Uterus (tissue), 4 donors: ENCODE measurements around the gene ZBTB44. TPM values are rescaled to one million over a fixed set of nuclear protein-coding genes. Genes with fewer than 3 reads are reported as not detected.

Source experiments
- DNase-seq, 2 donors: peaks; one replicate each; pipeline ENCODE4 v3.0.0-alpha.2; 2019 to 2020
- H3K27ac ChIP-seq, 2 donors: fragments of 200-600 bp; sonication (generic); 1 replicate in 1 of 2; 2 replicates in 1 of 2; pipeline ENCODE4 v1.5.1; 2016 to 2018
- H3K27me3 ChIP-seq, 2 donors: fragments of 200-600 bp; sonication (generic); one replicate each; pipeline ENCODE4 v1.5.1; 2018 to 2019; ENCODE audit warnings: control low read depth in 1 of 2
- H3K36me3 ChIP-seq, 2 donors: fragments of 200-600 bp; sonication (generic); one replicate each; pipeline ENCODE4 v1.5.1; 2019; ENCODE audit warnings: control low read depth in 1 of 2
- H3K4me1 ChIP-seq, 2 donors: fragments of 200-600 bp; sonication (generic); one replicate each; pipeline ENCODE4 v1.5.1; 2018 to 2019; ENCODE audit warnings: control low read depth in 1 of 2
- H3K4me3 ChIP-seq, 2 donors: fragments of 200-600 bp; sonication (generic); 1 replicate in 1 of 2; 2 replicates in 1 of 2; pipeline ENCODE4 v1.5.1; 2018 to 2019; ENCODE audit warnings: mild to moderate bottlenecking in 1 of 2
- H3K9me3 ChIP-seq, 2 donors: fragments of 200-600 bp; sonication (generic); one replicate each; pipeline ENCODE4 v1.5.1; 2019; ENCODE audit warnings: control low read depth in 1 of 2
- POLR2A ChIP-seq, 2 donors: fragments of 450-650 bp; IDR thresholded peaks; one replicate each; pipeline ENCODE4 v1.6.1; 2016; ENCODE audit warnings: antibody characterized with exemption in 2 of 2, mild to moderate bottlenecking in 1 of 2, moderate library complexity in 1 of 2
- intact Hi-C: fragments of 100-400 bp; cut with DNase I; formaldehyde crosslinking; loops from one replicate; pipeline ENCODE4 v1.15.1; 2023; ENCODE audit warnings: low total_unique reads
- total RNA-seq, 4 donors: library from RNA; depleted of rRNA in 3 of 4; stranded (reverse); fragments of >200 nt in 3 of 4; gene quantifications; one replicate each; pipeline versions ENCODE4 v1.1.0 to v1.2.4, GENCODE V29; 2014 to 2023
- TF ChIP-seq, protein P1 (sequence below), 4 experiments: fragments of 200-600 bp in 2 of 4; fragments of 450-650 bp in 2 of 4; sonication (generic) in 2 of 4; IDR thresholded peaks; one replicate each; pipeline ENCODE4 v1.5.1; 2016 to 2019; ENCODE audit warnings: antibody characterized with exemption in 4 of 4, mild to moderate bottlenecking in 2 of 4, moderate library complexity in 1 of 4
- donor health status: DM: yes; HTN: yes; CAD: no.

Gene ZBTB44
- total RNA-seq, 4 donors from 2014 or later, result 57.4 to 126 (median 95.5) TPM

DNA sequence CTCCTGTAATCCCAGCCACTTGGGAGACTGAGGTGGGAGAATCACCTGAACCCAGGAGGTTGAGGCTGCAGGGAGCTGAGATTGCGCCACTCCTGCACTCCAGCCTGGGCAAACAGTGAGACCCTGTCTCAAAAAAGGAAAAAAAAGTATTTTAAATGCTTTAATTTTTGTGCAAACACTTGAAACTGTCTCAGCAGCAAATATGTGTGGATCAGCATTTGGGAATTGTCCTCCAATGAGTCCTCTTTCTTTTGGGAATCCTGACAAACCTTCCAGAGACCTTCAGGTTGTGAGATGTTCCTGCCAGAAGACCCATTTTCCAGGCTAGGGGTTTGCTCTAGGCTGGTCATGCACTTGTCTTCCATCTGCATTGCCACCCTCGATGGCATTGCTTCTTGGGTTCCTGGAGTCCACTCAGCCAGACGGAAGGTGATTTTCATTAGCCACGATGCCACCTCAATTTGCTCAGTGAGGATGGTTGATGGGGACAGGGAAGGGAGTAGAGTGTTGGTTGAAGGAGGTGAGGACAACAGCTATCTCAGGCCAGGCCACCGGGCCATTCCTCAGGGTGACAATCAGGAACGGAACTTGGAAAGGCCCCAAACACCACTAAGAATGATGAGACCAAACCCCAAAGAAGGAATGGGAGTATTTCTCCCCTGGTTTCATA, 99.7 kb downstream of the ZBTB44 start:
- DNase-seq, result no peak
- Histone ChIP-seq H3K27me3 (no peaks in the 10 kb centered on the region), H3K27ac (no peak overlapping the region), H3K36me3 (no peaks in the 10 kb centered on the region), H3K4me3 (no peak overlapping the region), H3K9me3 (no peaks in the 10 kb centered on the region), H3K4me1 (no peaks in the 10 kb centered on the region)
- intact Hi-C loops, result no loop called here
- no peak for TF ChIP-seq POLR2A (IDR thresholded peaks at IDR 0.05)
- TF ChIP-seq, protein P1, sequence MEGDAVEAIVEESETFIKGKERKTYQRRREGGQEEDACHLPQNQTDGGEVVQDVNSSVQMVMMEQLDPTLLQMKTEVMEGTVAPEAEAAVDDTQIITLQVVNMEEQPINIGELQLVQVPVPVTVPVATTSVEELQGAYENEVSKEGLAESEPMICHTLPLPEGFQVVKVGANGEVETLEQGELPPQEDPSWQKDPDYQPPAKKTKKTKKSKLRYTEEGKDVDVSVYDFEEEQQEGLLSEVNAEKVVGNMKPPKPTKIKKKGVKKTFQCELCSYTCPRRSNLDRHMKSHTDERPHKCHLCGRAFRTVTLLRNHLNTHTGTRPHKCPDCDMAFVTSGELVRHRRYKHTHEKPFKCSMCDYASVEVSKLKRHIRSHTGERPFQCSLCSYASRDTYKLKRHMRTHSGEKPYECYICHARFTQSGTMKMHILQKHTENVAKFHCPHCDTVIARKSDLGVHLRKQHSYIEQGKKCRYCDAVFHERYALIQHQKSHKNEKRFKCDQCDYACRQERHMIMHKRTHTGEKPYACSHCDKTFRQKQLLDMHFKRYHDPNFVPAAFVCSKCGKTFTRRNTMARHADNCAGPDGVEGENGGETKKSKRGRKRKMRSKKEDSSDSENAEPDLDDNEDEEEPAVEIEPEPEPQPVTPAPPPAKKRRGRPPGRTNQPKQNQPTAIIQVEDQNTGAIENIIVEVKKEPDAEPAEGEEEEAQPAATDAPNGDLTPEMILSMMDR (IDR thresholded peaks at IDR 0.05), result no peak

- H3K9me3 ChIP-seq, result no peaks in the 10 kb centered on the region
- no peaks in the 10 kb centered on the region for H3K36me3 ChIP-seq
- H3K4me1 ChIP-seq, result no peaks in the 10 kb centered on the region
- TF ChIP-seq, protein P1 (IDR thresholded peaks at IDR 0.05), result no peak
- no peak for TF ChIP-seq POLR2A (IDR thresholded peaks at IDR 0.05)
- intact Hi-C loops, result no loop called here
- H3K27ac ChIP-seq, result no peak overlapping the region
- H3K4me3 ChIP-seq, result no peak overlapping the region
- no peaks in the 10 kb centered on the region for H3K27me3 ChIP-seq
- DNase-seq, result no peak
Observed at GRCh38 chr11:130213979-130214281, 100.8 kb downstream of the ZBTB44 start.

DNA sequence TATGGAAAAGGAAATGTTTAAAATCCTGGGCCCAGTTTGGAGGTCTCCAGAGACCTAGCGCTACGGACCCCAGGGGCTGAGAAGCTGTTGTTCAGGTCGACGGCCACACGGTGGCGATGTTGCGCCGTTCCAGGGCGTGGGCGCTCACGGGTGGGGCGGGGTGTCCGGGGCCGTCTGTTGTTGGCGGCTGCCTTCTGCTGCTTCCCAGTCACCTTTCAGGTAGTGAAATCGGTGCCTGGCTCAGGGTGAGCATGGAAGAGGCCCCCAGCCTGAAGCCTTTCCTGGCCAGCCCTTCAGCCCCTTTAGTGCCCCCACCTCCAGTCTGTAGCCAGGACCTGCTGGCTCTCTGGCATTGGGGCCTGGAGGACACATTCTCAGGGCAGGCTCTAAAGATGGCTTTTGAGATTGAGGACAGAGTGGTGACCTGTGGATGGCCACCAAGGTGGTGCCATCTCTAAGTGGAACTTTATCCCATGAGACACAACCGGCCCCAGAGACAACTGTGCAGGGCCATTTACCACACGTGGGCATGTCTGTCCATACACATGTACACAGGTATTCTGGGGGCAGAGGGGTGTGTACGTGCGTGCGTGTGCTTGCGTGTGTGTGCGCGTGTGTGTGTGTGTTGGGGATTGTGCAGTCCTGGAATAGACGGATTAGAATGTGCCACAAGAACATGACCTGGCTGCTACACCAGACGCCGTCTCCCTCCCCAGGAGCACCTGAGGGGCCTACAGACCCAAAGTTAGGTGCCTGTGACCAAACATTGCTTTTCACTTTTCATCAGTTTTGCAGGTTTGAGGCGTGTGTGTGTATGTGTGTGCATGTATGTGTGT, 101.4 kb downstream of the ZBTB44 start:
- H3K27me3 ChIP-seq, result no peaks in the 10 kb centered on the region
- intact Hi-C loops, result no loop called here
- no peak overlapping the region for H3K4me3 ChIP-seq
- TF ChIP-seq, protein P1 (IDR thresholded peaks at IDR 0.05), result peak; percentile 79 to 93 (median 85)
- no peak for TF ChIP-seq POLR2A (IDR thresholded peaks at IDR 0.05)
- DNase-seq, result peak in 1 of 2 donors; percentile 55
- H3K4me1 ChIP-seq, result no peaks in the 10 kb centered on the region
- no peak overlapping the region for H3K27ac ChIP-seq
- no peaks in the 10 kb centered on the region for H3K9me3 ChIP-seq
- H3K36me3 ChIP-seq, result no peaks in the 10 kb centered on the region

DNA sequence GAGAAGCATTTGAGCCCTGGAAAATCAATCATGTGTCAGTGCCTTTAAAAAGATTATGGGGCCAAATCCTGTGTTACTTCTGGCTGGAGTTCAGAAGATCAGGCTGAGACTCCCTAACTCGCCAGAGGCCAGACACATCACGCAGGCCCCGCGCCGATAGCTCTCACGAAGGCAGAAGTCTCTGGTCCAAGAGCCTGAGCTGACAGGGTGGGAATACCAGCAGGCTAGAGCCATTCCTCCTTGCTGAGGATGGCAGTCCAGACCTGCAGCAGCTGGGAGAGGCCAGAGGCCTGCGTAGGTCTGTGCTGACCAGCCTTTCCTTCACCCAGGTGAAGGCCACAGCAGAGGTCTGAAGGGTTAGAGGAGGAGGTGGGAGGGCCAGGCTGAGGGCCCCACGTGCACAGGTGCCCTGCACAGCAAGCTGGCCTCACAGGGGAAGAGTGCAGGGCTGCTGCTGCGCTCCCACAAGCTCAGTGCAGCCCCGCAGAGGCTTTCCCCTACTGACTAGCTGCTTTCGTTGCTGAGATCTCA, 102.2 kb downstream of the ZBTB44 start:
- no peaks in the 10 kb centered on the region for H3K36me3 ChIP-seq
- TF ChIP-seq, protein P1 (IDR thresholded peaks at IDR 0.05), result no peak
- TF ChIP-seq POLR2A (IDR thresholded peaks at IDR 0.05), result no peak
- no peaks in the 10 kb centered on the region for H3K9me3 ChIP-seq
- no peaks in the 10 kb centered on the region for H3K27me3 ChIP-seq
- no peak for DNase-seq
- H3K27ac ChIP-seq, result no peak overlapping the region
- H3K4me3 ChIP-seq, result no peak overlapping the region
- intact Hi-C loops, result no loop called here
- no peaks in the 10 kb centered on the region for H3K4me1 ChIP-seq

DNA sequence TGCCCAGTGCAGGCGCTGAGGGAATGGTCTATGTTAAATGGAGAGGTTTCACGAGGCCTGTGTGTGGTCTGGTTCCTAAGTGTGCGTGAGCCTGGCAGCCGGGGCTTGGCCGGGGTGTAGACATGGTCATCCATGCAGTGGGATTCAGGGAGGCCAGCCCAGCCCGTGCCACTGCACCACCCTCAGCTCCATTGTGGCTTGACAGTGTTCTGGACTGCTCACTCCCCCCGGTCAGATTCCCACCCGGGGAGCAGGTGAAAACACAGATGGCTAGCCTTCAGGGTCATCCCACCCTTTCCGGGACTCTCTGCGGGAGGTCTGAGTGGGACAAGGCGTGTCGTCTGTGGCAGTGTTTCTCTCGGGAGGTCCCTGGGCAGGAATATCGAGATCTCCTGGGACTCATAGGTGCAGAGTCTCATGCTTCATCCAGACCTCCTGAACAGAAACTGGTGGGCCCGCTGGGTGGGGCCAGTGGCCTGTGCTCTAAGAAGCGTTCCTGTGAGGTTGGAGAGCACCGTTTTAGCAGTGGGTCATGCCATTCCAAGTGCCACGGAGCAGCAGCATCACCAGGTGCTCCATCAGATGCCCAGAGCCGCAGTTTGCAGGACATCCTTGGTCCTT, 102.8 kb downstream of the ZBTB44 start:
- no peaks in the 10 kb centered on the region for H3K4me1 ChIP-seq
- H3K27ac ChIP-seq, result no peak overlapping the region
- no peak overlapping the region for H3K4me3 ChIP-seq
- no peak for DNase-seq
- intact Hi-C loops, result no loop called here
- TF ChIP-seq, protein P1 (IDR thresholded peaks at IDR 0.05), result no peak
- TF ChIP-seq POLR2A (IDR thresholded peaks at IDR 0.05), result no peak
- no peaks in the 10 kb centered on the region for H3K27me3 ChIP-seq
- H3K9me3 ChIP-seq, result no peaks in the 10 kb centered on the region
- H3K36me3 ChIP-seq, result no peaks in the 10 kb centered on the region
